NB4 (cell line): ENCODE results near the gene ZNF175.

ENCODE experiments used
- DNase-seq: peaks from one replicate; pipeline ENCODE4 v3.0.0; 2010; ENCODE audit warnings: low read depth
- H3K4me3 ChIP-seq: one replicate; pipeline ENCODE4 v1.5.1; 2011; ENCODE audit warnings: mild to moderate bottlenecking, low read depth, low read length, moderate library complexity
- CTCF ChIP-seq: IDR thresholded peaks from one replicate; pipeline ENCODE4 v1.5.1; 2012; ENCODE audit warnings: low read depth, low read length
- MAX ChIP-seq: IDR thresholded peaks from 2 replicates; pipeline ENCODE4 v1.6.1; 2011; ENCODE audit warnings: low read depth, low read length
- MYC ChIP-seq: IDR thresholded peaks from 2 replicates; pipeline ENCODE4 v1.6.1; 2011; ENCODE audit warnings: low read depth, low read length
- POLR2A ChIP-seq: IDR thresholded peaks from 2 replicates; pipeline ENCODE4 v1.6.1; 2011; ENCODE audit warnings: mild to moderate bottlenecking; ENCODE audit not compliant: insufficient read length; ENCODE audit errors: extremely low read depth

ZNF175 gene

GRCh38 chr19:51590441-51590840 lies 19.4 kb downstream of the ZNF175 start:
- no peak for DNase-seq
- TF ChIP-seq MAX: no peak
- TF ChIP-seq MYC: no peak
- TF ChIP-seq POLR2A: no peak
- no peak for TF ChIP-seq CTCF
- no peak overlapping the region for H3K4me3 ChIP-seq

- H3K4me3 ChIP-seq: no peak overlapping the region
- DNase-seq: no peak
- TF ChIP-seq MAX: no peak
- no peak for TF ChIP-seq POLR2A
- no peak for TF ChIP-seq MYC
- TF ChIP-seq CTCF: no peak
Observed at GRCh38 chr19:51592521-51592920, 21.4 kb downstream of the ZNF175 start.

- TF ChIP-seq MAX (no peak), POLR2A (no peak), CTCF (no peak), MYC (no peak)
- peak overlapping the region; percentile 81 for H3K4me3 ChIP-seq
- no peak for DNase-seq
Observed at GRCh38 chr19:51593138-51593890, 22.2 kb downstream of the ZNF175 start.

- TF ChIP-seq CTCF: no peak
- no peak for TF ChIP-seq MYC
- TF ChIP-seq POLR2A: no peak
- no peak for TF ChIP-seq MAX
- peak; percentile 96 for DNase-seq
- peak overlapping the region; percentile 81 for H3K4me3 ChIP-seq
Observed at GRCh38 chr19:51593969-51594773, 23.1 kb downstream of the ZNF175 start.

- DNase-seq: no peak
- TF ChIP-seq MYC: no peak
- TF ChIP-seq POLR2A: no peak
- TF ChIP-seq MAX: no peak
- no peak for TF ChIP-seq CTCF
- H3K4me3 ChIP-seq: peak overlapping the region; percentile 34
Observed at GRCh38 chr19:51594774-51595109, 23.7 kb downstream of the ZNF175 start.
